Liver (tissue), 3 donors: Measurements from ENCODE around the gene SNCA.

Experiments used
- EGR1 ChIP-seq, 2 donors: IDR thresholded peaks; 2 replicates each; pipeline ENCODE4 v1.6.1; 2016 to 2018; ENCODE audit warnings: antibody characterized with exemption in 2 of 2, low read depth in 2 of 2
- FOXA1 ChIP-seq: IDR thresholded peaks from 2 replicates; pipeline ENCODE4 v1.6.1; 2016; ENCODE audit warnings: antibody characterized with exemption
- GABPA ChIP-seq, 2 donors: IDR thresholded peaks in 1 of 2; conservative IDR thresholded peaks in 1 of 2; 2 replicates each; pipeline ENCODE4 v1.6.1; 2016; ENCODE audit warnings: antibody characterized with exemption in 2 of 2, mild to moderate bottlenecking in 1 of 2, moderate library complexity in 1 of 2
- HNF4A ChIP-seq, 2 donors: conservative IDR thresholded peaks; 2 replicates each; pipeline ENCODE4 v1.6.1; 2016; ENCODE audit warnings: antibody characterized with exemption in 2 of 2, mild to moderate bottlenecking in 2 of 2
- JUND ChIP-seq, 2 donors: IDR thresholded peaks; 2 replicates each; pipeline ENCODE4 v1.6.1; 2016; ENCODE audit warnings: antibody characterized with exemption in 2 of 2
- RAD21 ChIP-seq, 2 donors: IDR thresholded peaks; 2 replicates each; pipeline ENCODE4 v1.6.1; 2016; ENCODE audit warnings: antibody characterized with exemption in 2 of 2, mild to moderate bottlenecking in 2 of 2
- REST ChIP-seq: IDR thresholded peaks from 2 replicates; pipeline ENCODE4 v1.6.1; 2016; ENCODE audit warnings: antibody characterized with exemption, mild to moderate bottlenecking
- SP1 ChIP-seq: IDR thresholded peaks from 2 replicates; pipeline ENCODE4 v1.6.1; 2018; ENCODE audit warnings: antibody characterized with exemption, mild to moderate bottlenecking
- TAF1 ChIP-seq: conservative IDR thresholded peaks from 2 replicates; pipeline ENCODE4 v1.6.1; 2016; ENCODE audit warnings: antibody characterized with exemption, mild to moderate bottlenecking
- YY1 ChIP-seq: IDR thresholded peaks from 2 replicates; pipeline ENCODE4 v1.6.1; 2016; ENCODE audit warnings: antibody characterized with exemption, mild to moderate bottlenecking
- TF ChIP-seq, protein P1 (sequence below): fragments of 150-350 bp; IDR thresholded peaks from 2 replicates; pipeline ENCODE4 v1.5.1; 2017; ENCODE audit warnings: improper control_type of control experiment, low read depth, low read length; ENCODE audit not compliant: missing input control
- TF ChIP-seq, protein P2 (sequence below): IDR thresholded peaks from 2 replicates; pipeline ENCODE4 v1.6.1; 2016; ENCODE audit warnings: antibody characterized with exemption
- TF ChIP-seq, protein P3 (sequence below): IDR thresholded peaks from 2 replicates; pipeline ENCODE4 v1.6.1; 2016; ENCODE audit warnings: antibody characterized with exemption
- TF ChIP-seq, protein P4 (sequence below): IDR thresholded peaks from 2 replicates; pipeline ENCODE4 v1.6.1; 2016; ENCODE audit warnings: antibody characterized with exemption
- donor health status: healthy.
- donor health status: healthy.

GRCh38 chr4:89720981-89721380 lies 116.0 kb downstream of the SNCA start:
- TF ChIP-seq, protein P1, sequence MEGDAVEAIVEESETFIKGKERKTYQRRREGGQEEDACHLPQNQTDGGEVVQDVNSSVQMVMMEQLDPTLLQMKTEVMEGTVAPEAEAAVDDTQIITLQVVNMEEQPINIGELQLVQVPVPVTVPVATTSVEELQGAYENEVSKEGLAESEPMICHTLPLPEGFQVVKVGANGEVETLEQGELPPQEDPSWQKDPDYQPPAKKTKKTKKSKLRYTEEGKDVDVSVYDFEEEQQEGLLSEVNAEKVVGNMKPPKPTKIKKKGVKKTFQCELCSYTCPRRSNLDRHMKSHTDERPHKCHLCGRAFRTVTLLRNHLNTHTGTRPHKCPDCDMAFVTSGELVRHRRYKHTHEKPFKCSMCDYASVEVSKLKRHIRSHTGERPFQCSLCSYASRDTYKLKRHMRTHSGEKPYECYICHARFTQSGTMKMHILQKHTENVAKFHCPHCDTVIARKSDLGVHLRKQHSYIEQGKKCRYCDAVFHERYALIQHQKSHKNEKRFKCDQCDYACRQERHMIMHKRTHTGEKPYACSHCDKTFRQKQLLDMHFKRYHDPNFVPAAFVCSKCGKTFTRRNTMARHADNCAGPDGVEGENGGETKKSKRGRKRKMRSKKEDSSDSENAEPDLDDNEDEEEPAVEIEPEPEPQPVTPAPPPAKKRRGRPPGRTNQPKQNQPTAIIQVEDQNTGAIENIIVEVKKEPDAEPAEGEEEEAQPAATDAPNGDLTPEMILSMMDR = no peak
- TF ChIP-seq YY1 = no peak
- no peak for TF ChIP-seq TAF1
- TF ChIP-seq, protein P2, sequence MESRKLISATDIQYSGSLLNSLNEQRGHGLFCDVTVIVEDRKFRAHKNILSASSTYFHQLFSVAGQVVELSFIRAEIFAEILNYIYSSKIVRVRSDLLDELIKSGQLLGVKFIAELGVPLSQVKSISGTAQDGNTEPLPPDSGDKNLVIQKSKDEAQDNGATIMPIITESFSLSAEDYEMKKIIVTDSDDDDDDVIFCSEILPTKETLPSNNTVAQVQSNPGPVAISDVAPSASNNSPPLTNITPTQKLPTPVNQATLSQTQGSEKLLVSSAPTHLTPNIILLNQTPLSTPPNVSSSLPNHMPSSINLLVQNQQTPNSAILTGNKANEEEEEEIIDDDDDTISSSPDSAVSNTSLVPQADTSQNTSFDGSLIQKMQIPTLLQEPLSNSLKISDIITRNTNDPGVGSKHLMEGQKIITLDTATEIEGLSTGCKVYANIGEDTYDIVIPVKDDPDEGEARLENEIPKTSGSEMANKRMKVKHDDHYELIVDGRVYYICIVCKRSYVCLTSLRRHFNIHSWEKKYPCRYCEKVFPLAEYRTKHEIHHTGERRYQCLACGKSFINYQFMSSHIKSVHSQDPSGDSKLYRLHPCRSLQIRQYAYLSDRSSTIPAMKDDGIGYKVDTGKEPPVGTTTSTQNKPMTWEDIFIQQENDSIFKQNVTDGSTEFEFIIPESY = no peak
- no peak for TF ChIP-seq EGR1 (IDR thresholded peaks at IDR 0.05; ENCODE audit: low read depth in 2 of 2)
- no peak for TF ChIP-seq GABPA (IDR thresholded peaks at IDR 0.05 in 1 of 2, conservative IDR thresholded peaks at IDR 0.05 in 1 of 2)
- no peak for TF ChIP-seq REST
- no peak for TF ChIP-seq RAD21 (IDR thresholded peaks at IDR 0.05)
- no peak for TF ChIP-seq HNF4A (conservative IDR thresholded peaks at IDR 0.05)
- TF ChIP-seq, protein P3, sequence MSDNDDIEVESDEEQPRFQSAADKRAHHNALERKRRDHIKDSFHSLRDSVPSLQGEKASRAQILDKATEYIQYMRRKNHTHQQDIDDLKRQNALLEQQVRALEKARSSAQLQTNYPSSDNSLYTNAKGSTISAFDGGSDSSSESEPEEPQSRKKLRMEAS = no peak
- TF ChIP-seq SP1 = no peak
- no peak for TF ChIP-seq JUND (IDR thresholded peaks at IDR 0.05)
- TF ChIP-seq FOXA1 = no peak
- TF ChIP-seq, protein P4, sequence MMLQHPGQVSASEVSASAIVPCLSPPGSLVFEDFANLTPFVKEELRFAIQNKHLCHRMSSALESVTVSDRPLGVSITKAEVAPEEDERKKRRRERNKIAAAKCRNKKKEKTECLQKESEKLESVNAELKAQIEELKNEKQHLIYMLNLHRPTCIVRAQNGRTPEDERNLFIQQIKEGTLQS = no peak
